Cardiac septum (tissue), 1 donor: Measurements from ENCODE around the gene FOXP1. TPM values are rescaled to one million over a fixed set of nuclear protein-coding genes. Genes with fewer than 3 reads are reported as not detected.

ENCODE experiments used
- DNase-seq: peaks from one replicate; pipeline ENCODE4 v3.0.0-alpha.2; 2020; ENCODE audit warnings: low spot score
- intact Hi-C: fragments of 100-400 bp; cut with DNase I; formaldehyde crosslinking; loops from one replicate; pipeline ENCODE4 v1.14.0; 2022
- microRNA-seq: library from miRNA; unstranded; fragments of <30 nt; microRNA quantifications from one replicate; pipeline ENCODE4 v1.2.0, GENCODE V29; 2020
- total RNA-seq: library from RNA; stranded (reverse); fragmentation: NEBNext Ultra II Directional; extraction: Animal tissue kit (Norgen Biotek cat#: 25700); gene quantifications from one replicate; pipeline ENCODE4 v1.2.1, GENCODE V29; 2021
- donor health status: DM: no; HTN: no; CAD: no.

Gene FOXP1
- total RNA-seq, 1 donor from 2014 or later = 53.2 TPM

DNA sequence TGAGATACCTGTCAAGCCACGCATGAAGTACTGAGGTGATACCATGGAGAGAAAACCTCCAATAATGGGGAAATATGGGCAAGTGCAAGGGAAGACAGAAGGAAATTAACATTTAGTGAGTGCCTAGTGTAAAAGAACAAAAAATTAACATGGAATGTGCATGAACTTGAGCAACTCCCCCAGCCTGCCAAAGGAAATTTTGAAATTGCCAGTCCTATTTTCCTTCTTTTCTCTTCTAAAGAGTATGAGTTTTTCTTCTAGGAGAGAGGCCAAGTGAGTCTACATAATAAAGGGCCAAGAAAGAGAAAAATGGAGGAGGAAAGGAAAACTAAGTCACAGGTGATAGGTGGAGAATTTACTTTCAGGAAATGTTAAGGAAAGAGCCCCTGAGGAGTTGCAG is 668.7 kb downstream of the FOXP1 start:
- intact Hi-C loops = no loop called here
- DNase-seq = no peak

DNA sequence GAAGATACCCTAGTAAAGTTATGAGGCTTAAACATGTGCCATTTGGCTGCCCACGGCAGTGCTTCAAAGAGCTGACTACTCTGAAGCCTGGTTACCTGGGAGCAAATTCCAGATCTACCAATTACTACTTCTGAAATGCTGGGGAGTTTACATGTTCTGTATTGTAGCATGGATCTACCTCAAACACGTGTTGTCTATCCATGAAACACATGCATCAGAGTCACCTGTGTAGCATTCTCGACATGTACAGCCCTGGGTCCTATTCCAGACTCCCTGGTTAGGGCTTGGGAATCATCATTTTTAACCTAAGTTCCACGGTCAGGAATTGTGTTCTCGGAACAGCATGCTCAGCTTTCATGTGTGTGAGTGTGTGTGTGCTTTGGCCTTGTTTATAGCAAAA is 671.8 kb downstream of the FOXP1 start:
- no peak for DNase-seq
- intact Hi-C loops = no loop called here

DNA sequence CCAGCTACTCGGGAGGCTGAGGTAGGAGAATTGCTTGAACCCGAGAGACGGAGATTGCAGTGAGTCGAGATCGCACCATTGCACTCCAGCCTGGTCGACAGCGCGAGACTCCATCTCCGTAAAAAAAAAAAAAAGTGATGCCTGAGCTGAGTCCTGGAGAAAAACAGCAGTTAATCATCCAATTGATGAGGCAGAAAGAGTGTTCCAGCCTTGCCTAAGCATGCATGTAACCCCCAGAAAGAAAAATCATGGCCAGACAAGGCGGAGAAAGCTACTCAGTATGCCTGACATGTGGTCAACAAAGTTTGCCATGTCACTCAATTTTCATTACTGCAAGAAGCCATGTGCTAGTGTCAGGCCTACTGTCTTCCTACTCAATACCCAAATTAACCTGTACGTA is 678.0 kb downstream of the FOXP1 start:
- intact Hi-C loops = no loop called here
- DNase-seq = no peak

Small RNA genes lying within 50 kb of the gene (microRNA-seq; reads per million reads assigned to microRNA genes)
- 1.8 reads per million for gene MIR1284

Other genes starting within 250 kb of the FOXP1 start
- 54.7 TPM for gene EIF4E3, start 141.7 kb upstream of the FOXP1 start, total RNA-seq
- 8.3 TPM for gene GPR27, start 170.1 kb upstream of the FOXP1 start, total RNA-seq
- gene PROK2, start 201.4 kb upstream of the FOXP1 start, total RNA-seq = 1.3 TPM